ENCODE data around the gene SLC25A34. TPM values are rescaled to one million over a fixed set of nuclear protein-coding genes. Genes with fewer than 3 reads are reported as not detected.
A peak's percentile ranks its signal among the peaks of the same experiment; 100 is the strongest.

The SLC25A34 gene
- total RNA-seq, 2 experiments from 2014 or later, result 1.9 to 2.8 TPM

- H3K4me3 Mint-ChIP-seq, result peak within 1 kb of the TSS; percentile 77
- no peak for TF ChIP-seq CTCF (IDR thresholded peaks at IDR 0.05)
- H3K27me3 Mint-ChIP-seq, result peaks cover 62% of the 10 kb centered on the region
- peak in 6 of 14 experiments; percentile 5 to 42 (median 32) for DNase-seq
- ATAC-seq (ENCODE audit: poor library complexity), result peak; percentile 37
- intact Hi-C loops (cut with DNase I, micrococcal nuclease), result no loop called here
- Histone ChIP-seq H3K4me3 (ENCODE audit: low read length) (no peak within 1 kb of the TSS), H3K27me3 (ENCODE audit: control insufficient read depth in 1 of 2, insufficient read depth in 2 of 2, low read length in 2 of 2) (peaks cover 24 to 48% of the 10 kb centered on the region in 2 experiments), H3K9me3 (ENCODE audit: control insufficient read depth in 1 of 2, insufficient read depth in 1 of 2, low read length in 2 of 2) (no peaks in the 10 kb centered on the region), H3K27ac (ENCODE audit: low read depth in 1 of 2, low read length in 2 of 2) (no peak within 1 kb of the TSS), H3K36me3 (ENCODE audit: insufficient read depth, low read length) (no peaks in the 10 kb centered on the region), H3K4me1 (ENCODE audit: insufficient read depth, low read length) (peaks cover 21% of the 10 kb centered on the region)
- CTCF ChIA-PET, result no interaction called here
- peaks cover 15% of the 10 kb centered on the region for H3K4me1 Mint-ChIP-seq (ENCODE audit: low read depth)
- POLR2A ChIA-PET, result no interaction called here
- H3K9me3 Mint-ChIP-seq, result no peaks in the 10 kb centered on the region
- no peaks in the 10 kb centered on the region for H3K36me3 Mint-ChIP-seq (ENCODE audit: low read depth)
- no peak within 1 kb of the TSS for H3K27ac Mint-ChIP-seq
Measured at GRCh38 chr1:15758343-15758931, 22.4 kb downstream of the SLC25A34 start, which contains the start of gene FBLIM1. Gene FBLIM1 (plus strand): TSS chr1:15758795. CDS start chr1:15764984, 6,189 bp downstream.

- H3K27me3 Mint-ChIP-seq, result peaks cover 64% of the 10 kb centered on the region
- no peak overlapping the region for H3K4me3 ChIP-seq (ENCODE audit: low read length)
- H3K9me3 ChIP-seq (ENCODE audit: control insufficient read depth in 1 of 2, insufficient read depth in 1 of 2, low read length in 2 of 2), result no peaks in the 10 kb centered on the region
- H3K4me1 Mint-ChIP-seq (ENCODE audit: low read depth), result peaks cover 15% of the 10 kb centered on the region
- peak overlapping the region; percentile 35 for H3K4me3 Mint-ChIP-seq
- H3K27ac ChIP-seq (ENCODE audit: low read depth in 1 of 2, low read length in 2 of 2), result no peak overlapping the region
- H3K36me3 ChIP-seq (ENCODE audit: insufficient read depth, low read length), result no peaks in the 10 kb centered on the region
- POLR2A ChIA-PET, result no interaction called here
- H3K27me3 ChIP-seq (ENCODE audit: control insufficient read depth in 1 of 2, insufficient read depth in 2 of 2, low read length in 2 of 2), result peaks cover 24 to 48% of the 10 kb centered on the region in 2 experiments
- no peaks in the 10 kb centered on the region for H3K9me3 Mint-ChIP-seq
- CTCF ChIA-PET, result no interaction called here
- H3K27ac Mint-ChIP-seq, result no peak overlapping the region
- peak in 2 of 14 experiments; percentile 28 to 31 for DNase-seq
- no peaks in the 10 kb centered on the region for H3K36me3 Mint-ChIP-seq (ENCODE audit: low read depth)
- TF ChIP-seq CTCF (IDR thresholded peaks at IDR 0.05), result no peak
- intact Hi-C loops (cut with DNase I, micrococcal nuclease), result no loop called here
- H3K4me1 ChIP-seq (ENCODE audit: insufficient read depth, low read length), result peaks cover 21% of the 10 kb centered on the region
- ATAC-seq (ENCODE audit: poor library complexity), result peak; percentile 21
Measured at GRCh38 chr1:15758953-15759661, 23.0 kb downstream of the SLC25A34 start.

- Histone ChIP-seq H3K9me3 (ENCODE audit: control insufficient read depth in 1 of 2, insufficient read depth in 1 of 2, low read length in 2 of 2) (no peaks in the 10 kb centered on the region), H3K4me3 (ENCODE audit: low read length) (no peak overlapping the region), H3K36me3 (ENCODE audit: insufficient read depth, low read length) (no peaks in the 10 kb centered on the region), H3K27me3 (ENCODE audit: control insufficient read depth in 1 of 2, insufficient read depth in 2 of 2, low read length in 2 of 2) (peaks cover 24 to 43% of the 10 kb centered on the region in 2 experiments), H3K27ac (ENCODE audit: low read depth in 1 of 2, low read length in 2 of 2) (no peak overlapping the region), H3K4me1 (ENCODE audit: insufficient read depth, low read length) (peaks cover 21% of the 10 kb centered on the region)
- Mint-ChIP-seq H3K27ac (no peak overlapping the region), H3K27me3 (peaks cover 62% of the 10 kb centered on the region), H3K36me3 (ENCODE audit: low read depth) (no peaks in the 10 kb centered on the region), H3K4me1 (ENCODE audit: low read depth) (peaks cover 15% of the 10 kb centered on the region), H3K9me3 (no peaks in the 10 kb centered on the region), H3K4me3 (no peak overlapping the region)
- no peak for DNase-seq
- no peak for TF ChIP-seq CTCF (IDR thresholded peaks at IDR 0.05)
- ChIA-PET POLR2A (no interaction called here), CTCF (no interaction called here)
- intact Hi-C loops (cut with DNase I, micrococcal nuclease), result no loop called here
- no peak for ATAC-seq (ENCODE audit: poor library complexity)
Measured at GRCh38 chr1:15760520-15761211, 24.6 kb downstream of the SLC25A34 start.

Measured in CD4-positive, alpha-beta T cell (primary cell).